Fibroblast of pulmonary artery (primary cell): Measurements from ENCODE around the gene ADGRL4.
"Not testable (repeated sequence)": the region's sequence is repeated elsewhere in the genome, so short reads cannot be mapped to it uniquely, and the experiment has no call there.

ENCODE experiments used
- DNase-seq: peaks from one replicate; pipeline ENCODE4 v3.0.0-alpha.2; 2010; ENCODE audit warnings: low read depth
- H3K4me3 ChIP-seq: replicated peaks from 2 replicates; pipeline ENCODE4 v1.5.1; 2011; ENCODE audit warnings: low read depth, mild to moderate bottlenecking, control low read depth, low read length, moderate library complexity
- CTCF ChIP-seq: IDR thresholded peaks from 2 replicates; pipeline ENCODE4 v1.5.1; 2011; ENCODE audit warnings: mild to moderate bottlenecking, control low read depth, low read length, inconsistent platforms; ENCODE audit errors: missing control alignments

ADGRL4 gene

GRCh38 chr1:78892260-78892840 lies 114.2 kb downstream of the ADGRL4 start:
- H3K4me3 ChIP-seq: no peak overlapping the region
- peak; percentile 14 for DNase-seq
- TF ChIP-seq CTCF: no peak

GRCh38 chr1:78887458-78887857 lies 119.1 kb downstream of the ADGRL4 start:
- no peak overlapping the region for H3K4me3 ChIP-seq
- no peak for TF ChIP-seq CTCF
- no peak for DNase-seq

- DNase-seq: peak; percentile 33
- no peak for TF ChIP-seq CTCF
Measured at GRCh38 chr1:78884685-78885452, 121.7 kb downstream of the ADGRL4 start.

GRCh38 chr1:78880223-78880622 lies 126.3 kb downstream of the ADGRL4 start:
- no peak for DNase-seq
- H3K4me3 ChIP-seq: no peak overlapping the region
- no peak for TF ChIP-seq CTCF

More at GRCh38 chr1:78884685-78885452, 121.7 kb downstream of the ADGRL4 start:
- H3K4me3 ChIP-seq: no peak overlapping the region

GRCh38 chr1:78875986-78876385 lies 130.5 kb downstream of the ADGRL4 start:
- peak; percentile 25 for DNase-seq
- H3K4me3 ChIP-seq: not testable (repeated sequence)

- H3K4me3 ChIP-seq: not testable (repeated sequence)
- DNase-seq: peak; percentile 36
Measured at GRCh38 chr1:78872801-78873200, 133.7 kb downstream of the ADGRL4 start.

- no peak for DNase-seq
- no peak for TF ChIP-seq CTCF
- no peak overlapping the region for H3K4me3 ChIP-seq
Measured at GRCh38 chr1:78871249-78871648, 135.3 kb downstream of the ADGRL4 start.

- no peak for TF ChIP-seq CTCF
- no peak for DNase-seq
- H3K4me3 ChIP-seq: no peak overlapping the region
Measured at GRCh38 chr1:78869136-78869535, 137.4 kb downstream of the ADGRL4 start.
